Epithelial cell of umbilical artery (primary cell): ENCODE data around the gene OR4A47. TPM values are rescaled to one million over a fixed set of nuclear protein-coding genes. Genes with fewer than 3 reads are reported as not detected.

Experiments used
- total RNA-seq: library from RNA; depleted of rRNA; stranded (reverse); fragments of >200 nt; gene quantifications from 2 replicates; pipeline ENCODE4 v1.2.3, GENCODE V29; 2014

The OR4A47 gene, protein sequence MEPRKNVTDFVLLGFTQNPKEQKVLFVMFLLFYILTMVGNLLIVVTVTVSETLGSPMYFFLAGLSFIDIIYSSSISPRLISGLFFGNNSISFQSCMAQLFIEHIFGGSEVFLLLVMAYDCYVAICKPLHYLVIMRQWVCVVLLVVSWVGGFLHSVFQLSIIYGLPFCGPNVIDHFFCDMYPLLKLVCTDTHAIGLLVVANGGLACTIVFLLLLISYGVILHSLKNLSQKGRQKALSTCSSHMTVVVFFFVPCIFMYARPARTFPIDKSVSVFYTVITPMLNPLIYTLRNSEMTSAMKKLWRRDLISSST
- not detected in 2 replicates for total RNA-seq

DNA sequence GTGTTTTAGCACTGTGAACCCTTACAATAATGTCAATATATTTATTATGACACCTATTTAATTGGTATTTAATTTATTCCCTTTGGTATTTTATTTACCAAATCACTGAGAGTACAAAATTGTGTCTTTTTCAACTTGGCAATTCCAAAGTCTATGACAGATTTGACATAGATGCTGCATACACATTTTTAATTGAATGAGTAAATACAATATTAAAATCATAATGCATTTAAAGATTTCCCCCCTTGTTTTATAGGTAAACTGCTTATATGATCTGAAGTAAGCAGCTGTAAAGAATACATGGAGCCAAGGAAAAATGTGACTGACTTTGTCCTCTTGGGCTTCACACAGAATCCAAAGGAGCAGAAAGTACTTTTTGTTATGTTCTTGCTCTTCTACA lies at the start of gene OR4A47:
Gene OR4A47 (plus strand): TSS at position 301 of the 400 bp plus-strand sequence. CDS start 0 bp downstream, at position 301.

Other genes with a start within 250 kb of the OR4A47 start
- not detected in 2 replicates for gene OR4X2, start 243.7 kb upstream of the OR4A47 start, total RNA-seq
- not detected in 2 replicates for gene OR4X1, start 224.9 kb upstream of the OR4A47 start, total RNA-seq
- gene OR4S1, start 182.6 kb upstream of the OR4A47 start, total RNA-seq: not detected in 2 replicates
- gene OR4C3, start 163.9 kb upstream of the OR4A47 start, total RNA-seq: not detected in 2 replicates
- not detected in 2 replicates for gene OR4C5, start 122.3 kb upstream of the OR4A47 start, total RNA-seq